ENCODE data around the gene MPZL3.

DNA sequence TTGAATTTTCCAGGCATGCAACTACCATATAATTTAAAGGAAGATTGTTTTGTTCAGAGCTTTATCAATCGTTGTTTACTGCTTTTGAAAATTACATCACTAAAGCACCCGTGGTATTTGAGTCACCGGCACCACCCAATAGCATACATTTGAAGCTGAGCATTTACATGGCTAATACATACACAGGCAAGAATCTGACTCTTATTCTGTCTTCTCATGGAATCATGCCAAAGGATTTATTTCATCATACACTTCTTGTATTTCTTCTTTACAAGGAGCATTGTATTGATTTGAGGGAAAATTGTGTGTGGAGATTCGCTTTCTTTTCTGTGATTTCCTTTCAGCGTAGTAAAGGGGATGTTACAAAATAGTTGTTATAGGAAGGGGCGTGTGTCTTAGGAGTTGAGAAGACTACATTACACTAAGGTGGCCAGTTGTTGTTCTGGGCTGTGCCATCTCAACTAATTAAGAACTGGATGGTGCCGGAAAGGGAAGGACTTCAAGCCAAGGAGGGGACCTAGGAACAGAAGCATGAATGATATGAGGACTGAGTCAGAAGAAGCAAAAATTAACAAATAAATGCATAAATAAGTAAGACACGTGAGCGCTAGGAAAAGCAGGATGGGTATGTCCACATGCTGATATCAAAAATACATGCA, 39.4 kb upstream of the MPZL3 start:
- TF ChIP-seq NANOG (IDR thresholded peaks at IDR 0.05; ENCODE audit: borderline replicate concordance) (no peak), EZH2phosphoT487 (IDR thresholded peaks at IDR 0.05; ENCODE audit: unreplicated experiment) (no peak), CTCF (conservative IDR thresholded peaks at IDR 0.05; ENCODE audit: low read depth in 2 of 2) (no peak), CREB1 (CRISPR knock-in tag; IDR thresholded peaks at IDR 0.05; ENCODE audit: low read depth) (no peak), POLR2AphosphoS5 (IDR thresholded peaks at IDR 0.05; ENCODE audit: low read depth) (no peak), EZH2 (IDR thresholded peaks at IDR 0.05; ENCODE audit: low read depth, unreplicated experiment) (no peak), ZNF114 (CRISPR knock-in tag; IDR thresholded peaks at IDR 0.05) (no peak), JUNB (IDR thresholded peaks at IDR 0.05; ENCODE audit: unreplicated experiment) (no peak), ZNF331 (CRISPR knock-in tag; IDR thresholded peaks at IDR 0.05; ENCODE audit: low read depth) (no peak), STAT1 (IDR thresholded peaks at IDR 0.05; ENCODE audit: unreplicated experiment) (no peak)
- TF ChIP-seq, protein P1, sequence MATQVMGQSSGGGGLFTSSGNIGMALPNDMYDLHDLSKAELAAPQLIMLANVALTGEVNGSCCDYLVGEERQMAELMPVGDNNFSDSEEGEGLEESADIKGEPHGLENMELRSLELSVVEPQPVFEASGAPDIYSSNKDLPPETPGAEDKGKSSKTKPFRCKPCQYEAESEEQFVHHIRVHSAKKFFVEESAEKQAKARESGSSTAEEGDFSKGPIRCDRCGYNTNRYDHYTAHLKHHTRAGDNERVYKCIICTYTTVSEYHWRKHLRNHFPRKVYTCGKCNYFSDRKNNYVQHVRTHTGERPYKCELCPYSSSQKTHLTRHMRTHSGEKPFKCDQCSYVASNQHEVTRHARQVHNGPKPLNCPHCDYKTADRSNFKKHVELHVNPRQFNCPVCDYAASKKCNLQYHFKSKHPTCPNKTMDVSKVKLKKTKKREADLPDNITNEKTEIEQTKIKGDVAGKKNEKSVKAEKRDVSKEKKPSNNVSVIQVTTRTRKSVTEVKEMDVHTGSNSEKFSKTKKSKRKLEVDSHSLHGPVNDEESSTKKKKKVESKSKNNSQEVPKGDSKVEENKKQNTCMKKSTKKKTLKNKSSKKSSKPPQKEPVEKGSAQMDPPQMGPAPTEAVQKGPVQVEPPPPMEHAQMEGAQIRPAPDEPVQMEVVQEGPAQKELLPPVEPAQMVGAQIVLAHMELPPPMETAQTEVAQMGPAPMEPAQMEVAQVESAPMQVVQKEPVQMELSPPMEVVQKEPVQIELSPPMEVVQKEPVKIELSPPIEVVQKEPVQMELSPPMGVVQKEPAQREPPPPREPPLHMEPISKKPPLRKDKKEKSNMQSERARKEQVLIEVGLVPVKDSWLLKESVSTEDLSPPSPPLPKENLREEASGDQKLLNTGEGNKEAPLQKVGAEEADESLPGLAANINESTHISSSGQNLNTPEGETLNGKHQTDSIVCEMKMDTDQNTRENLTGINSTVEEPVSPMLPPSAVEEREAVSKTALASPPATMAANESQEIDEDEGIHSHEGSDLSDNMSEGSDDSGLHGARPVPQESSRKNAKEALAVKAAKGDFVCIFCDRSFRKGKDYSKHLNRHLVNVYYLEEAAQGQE (IDR thresholded peaks at IDR 0.05; ENCODE audit: unreplicated experiment), result no peak
- TF ChIP-seq, protein P2, sequence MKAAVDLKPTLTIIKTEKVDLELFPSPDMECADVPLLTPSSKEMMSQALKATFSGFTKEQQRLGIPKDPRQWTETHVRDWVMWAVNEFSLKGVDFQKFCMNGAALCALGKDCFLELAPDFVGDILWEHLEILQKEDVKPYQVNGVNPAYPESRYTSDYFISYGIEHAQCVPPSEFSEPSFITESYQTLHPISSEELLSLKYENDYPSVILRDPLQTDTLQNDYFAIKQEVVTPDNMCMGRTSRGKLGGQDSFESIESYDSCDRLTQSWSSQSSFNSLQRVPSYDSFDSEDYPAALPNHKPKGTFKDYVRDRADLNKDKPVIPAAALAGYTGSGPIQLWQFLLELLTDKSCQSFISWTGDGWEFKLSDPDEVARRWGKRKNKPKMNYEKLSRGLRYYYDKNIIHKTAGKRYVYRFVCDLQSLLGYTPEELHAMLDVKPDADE (IDR thresholded peaks at IDR 0.05), result no peak

Measured in GM23338 (cell line).